CD14-positive monocyte (primary cell): ENCODE results near the gene HS6ST3. TPM values are rescaled to one million over a fixed set of nuclear protein-coding genes. Genes with fewer than 3 reads are reported as not detected.

Experiments
- DNase-seq, 3 donors: peaks; one replicate each; pipeline ENCODE4 v3.0.0-alpha.2; 2011 to 2022
- H2AFZ ChIP-seq: 2 replicates; pipeline ENCODE4 v1.6.0; 2012; ENCODE audit warnings: mild to moderate bottlenecking, low read depth, low read length, inconsistent platforms; ENCODE audit not compliant: insufficient read depth, poor library complexity, severe bottlenecking
- H3K27ac ChIP-seq, 2 donors: 1 replicate in 1 of 2; 2 replicates in 1 of 2; pipeline ENCODE4 v1.5.1; 2012 to 2013; ENCODE audit warnings: low read length in 2 of 2, control low read depth in 1 of 2, inconsistent platforms in 1 of 2, low read depth in 1 of 2, mild to moderate bottlenecking in 1 of 2
- H3K27me3 ChIP-seq, 2 donors: one replicate each; pipeline versions ENCODE4 v1.6.0 to v1.6.1; 2011 to 2013; ENCODE audit warnings: low read length in 2 of 2; ENCODE audit not compliant: control insufficient read depth in 2 of 2, insufficient read depth in 2 of 2
- H3K36me3 ChIP-seq, 2 donors: replicated peaks in 1 of 2; 1 replicate in 1 of 2; 2 replicates in 1 of 2; pipeline versions ENCODE4 v1.5.1 to v1.6.1; 2012 to 2013; ENCODE audit warnings: low read length in 2 of 2, control low read depth in 1 of 2, inconsistent platforms in 1 of 2, mild to moderate bottlenecking in 1 of 2; ENCODE audit not compliant: insufficient read depth in 2 of 2, control insufficient read depth in 1 of 2
- H3K4me1 ChIP-seq, 2 donors: 1 replicate in 1 of 2; 2 replicates in 1 of 2; pipeline versions ENCODE4 v1.5.1 to v1.6.1; 2012 to 2013; ENCODE audit warnings: low read length in 2 of 2, control low read depth in 1 of 2, inconsistent platforms in 1 of 2, mild to moderate bottlenecking in 1 of 2, moderate library complexity in 1 of 2; ENCODE audit not compliant: insufficient read depth in 2 of 2, control insufficient read depth in 1 of 2
- H3K4me2 ChIP-seq: replicated peaks from 2 replicates; pipeline ENCODE3; 2012; ENCODE audit warnings: low read length, moderate library complexity, mild to moderate bottlenecking; ENCODE audit not compliant: poor library complexity, severe bottlenecking; ENCODE audit errors: extremely low read depth
- H3K4me3 ChIP-seq, 3 experiments: fragments of 200-600 bp in 1 of 3; sonication (generic) in 1 of 3; replicated peaks in 1 of 3; 1 replicate in 2 of 3; 2 replicates in 1 of 3; pipeline ENCODE4 v1.5.1; 2011 to 2013; ENCODE audit warnings: low read length in 3 of 3, mild to moderate bottlenecking in 3 of 3, control low read depth in 2 of 3, low read depth in 2 of 3, inconsistent platforms in 1 of 3, moderate library complexity in 1 of 3
- H3K79me2 ChIP-seq: 2 replicates; pipeline ENCODE4 v1.6.0; 2012; ENCODE audit warnings: mild to moderate bottlenecking, control low read depth, inconsistent platforms, low read length, moderate library complexity; ENCODE audit not compliant: insufficient read depth
- H3K9ac ChIP-seq: 2 replicates; pipeline ENCODE4 v1.6.0; 2017; ENCODE audit warnings: low read length, mild to moderate bottlenecking; ENCODE audit not compliant: insufficient read depth, poor library complexity, severe bottlenecking
- H3K9me3 ChIP-seq, 2 donors: replicated peaks in 1 of 2; 1 replicate in 1 of 2; 2 replicates in 1 of 2; pipeline versions ENCODE4 v1.5.1 to v1.6.1; 2012 to 2013; ENCODE audit warnings: low read length in 2 of 2, control low read depth in 1 of 2; ENCODE audit not compliant: control insufficient read depth in 1 of 2, insufficient read depth in 1 of 2
- H4K20me1 ChIP-seq: 2 replicates; pipeline ENCODE4 v1.6.0; 2012; ENCODE audit warnings: mild to moderate bottlenecking, low read length, control low read depth, moderate library complexity; ENCODE audit not compliant: insufficient read depth
- H3K27ac Mint-ChIP-seq, 7 donors: one replicate each; pipeline ENCODE4 v1.8.0; 2020; ENCODE audit warnings: mild to moderate bottlenecking in 7 of 7, mixed read lengths in 7 of 7, moderate library complexity in 6 of 7, inconsistent platforms in 2 of 7
- H3K27me3 Mint-ChIP-seq, 3 donors: one replicate each; pipeline ENCODE4 v1.8.0; 2021 to 2022; ENCODE audit warnings: low read depth in 3 of 3, mild to moderate bottlenecking in 3 of 3, mixed read lengths in 3 of 3, moderate library complexity in 3 of 3, inconsistent platforms in 1 of 3
- H3K36me3 Mint-ChIP-seq, 2 donors: one replicate each; pipeline ENCODE4 v1.8.0; 2020; ENCODE audit warnings: mixed read lengths in 2 of 2, inconsistent platforms in 1 of 2, mild to moderate bottlenecking in 1 of 2
- H3K4me1 Mint-ChIP-seq: one replicate; pipeline ENCODE4 v1.8.0; 2020; ENCODE audit warnings: mild to moderate bottlenecking, mixed read lengths
- H3K4me3 Mint-ChIP-seq, 2 donors: one replicate each; pipeline ENCODE4 v1.8.0; 2020; ENCODE audit warnings: mild to moderate bottlenecking in 2 of 2, mixed read lengths in 2 of 2, moderate library complexity in 1 of 2
- H3K9me3 Mint-ChIP-seq, 7 donors: one replicate each; pipeline ENCODE4 v1.8.0; 2020 to 2022; ENCODE audit warnings: mixed read lengths in 7 of 7, mild to moderate bottlenecking in 6 of 7, moderate library complexity in 6 of 7, inconsistent platforms in 2 of 7
- WGBS: methylation state at CpG from one replicate; pipeline ENCODE4 v1.1.5; 2013; ENCODE audit warnings: missing lambda C conversion rate; ENCODE audit not compliant: insufficient coverage; 5-methylcytosine and 5-hydroxymethylcytosine counted together
- intact Hi-C, 2 donors: fragments of 100-400 bp; cut with micrococcal nuclease; formaldehyde crosslinking; loops; one replicate each; pipeline versions ENCODE4 v1.15.0 to v1.15.1; 2023
- polyA plus RNA-seq, 3 donors: library from polyadenylated mRNA; depleted of rRNA in 1 of 3; unstranded in 2 of 3; stranded (reverse) in 1 of 3; fragments of 300-500 nt in 2 of 3; fragments of >200 nt in 1 of 3; fragmentation: Illumina TruSeq in 2 of 3; gene quantifications; 1 replicate in 2 of 3; 2 replicates in 1 of 3; pipeline ENCODE4 v1.2.3, GENCODE V29; 2012 to 2021
- TF ChIP-seq, protein P1 (sequence below): fragments of 200-600 bp; IDR thresholded peaks from one replicate; pipeline ENCODE4 v1.8.0; 2022; ENCODE audit warnings: antibody characterized with exemption, mild to moderate bottlenecking

Gene HS6ST3
- polyA plus RNA-seq, 3 donors, result not detected

- H3K9me3 Mint-ChIP-seq, result peaks cover 3 to 14% (median 7%) of the 10 kb centered on the region in 7 donors
Observed at GRCh38 chr13:96803456-96804100, 713.7 kb downstream of the HS6ST3 start.

DNA sequence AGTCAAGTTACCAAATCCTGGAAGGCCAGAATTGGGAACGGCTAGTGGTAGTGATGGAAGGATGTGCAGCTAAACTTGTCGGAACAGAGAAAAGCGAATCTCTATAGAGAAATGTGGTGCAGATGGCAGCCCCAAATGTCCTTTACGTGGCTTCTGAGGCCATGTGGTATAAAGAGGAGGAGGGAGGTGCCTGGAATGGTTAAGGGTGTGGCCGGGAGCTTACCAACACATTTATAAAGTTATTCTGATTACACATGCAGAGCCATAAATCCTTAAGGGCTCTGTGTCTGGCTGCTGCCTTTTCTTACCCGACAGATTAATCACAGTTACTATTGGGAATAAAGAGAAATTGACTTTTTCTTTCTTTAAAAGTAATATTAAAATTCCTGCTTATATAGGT, 714.3 kb downstream of the HS6ST3 start:
- intact Hi-C loops, result no loop called here
- TF ChIP-seq, protein P1, sequence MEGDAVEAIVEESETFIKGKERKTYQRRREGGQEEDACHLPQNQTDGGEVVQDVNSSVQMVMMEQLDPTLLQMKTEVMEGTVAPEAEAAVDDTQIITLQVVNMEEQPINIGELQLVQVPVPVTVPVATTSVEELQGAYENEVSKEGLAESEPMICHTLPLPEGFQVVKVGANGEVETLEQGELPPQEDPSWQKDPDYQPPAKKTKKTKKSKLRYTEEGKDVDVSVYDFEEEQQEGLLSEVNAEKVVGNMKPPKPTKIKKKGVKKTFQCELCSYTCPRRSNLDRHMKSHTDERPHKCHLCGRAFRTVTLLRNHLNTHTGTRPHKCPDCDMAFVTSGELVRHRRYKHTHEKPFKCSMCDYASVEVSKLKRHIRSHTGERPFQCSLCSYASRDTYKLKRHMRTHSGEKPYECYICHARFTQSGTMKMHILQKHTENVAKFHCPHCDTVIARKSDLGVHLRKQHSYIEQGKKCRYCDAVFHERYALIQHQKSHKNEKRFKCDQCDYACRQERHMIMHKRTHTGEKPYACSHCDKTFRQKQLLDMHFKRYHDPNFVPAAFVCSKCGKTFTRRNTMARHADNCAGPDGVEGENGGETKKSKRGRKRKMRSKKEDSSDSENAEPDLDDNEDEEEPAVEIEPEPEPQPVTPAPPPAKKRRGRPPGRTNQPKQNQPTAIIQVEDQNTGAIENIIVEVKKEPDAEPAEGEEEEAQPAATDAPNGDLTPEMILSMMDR, result no peak
- no peak overlapping the region for H2AFZ ChIP-seq
- H4K20me1 ChIP-seq, result no peaks in the 10 kb centered on the region
- H3K4me2 ChIP-seq, result no peak overlapping the region
- H3K9me3 ChIP-seq, result peaks cover 7 to 8% of the 10 kb centered on the region in 2 donors
- H3K4me1 ChIP-seq, result no peaks in the 10 kb centered on the region
- H3K79me2 ChIP-seq, result no peaks in the 10 kb centered on the region
- H3K9me3 Mint-ChIP-seq, result peaks cover 3 to 16% (median 7%) of the 10 kb centered on the region in 7 donors
- H3K27me3 ChIP-seq, result no peaks in the 10 kb centered on the region
- H3K27me3 Mint-ChIP-seq, result peaks cover 0 to 2% (median 0%) of the 10 kb centered on the region in 3 donors
- H3K4me3 ChIP-seq, result no peak overlapping the region
- no peak overlapping the region for H3K27ac ChIP-seq
- H3K4me3 Mint-ChIP-seq, result no peak overlapping the region
- H3K4me1 Mint-ChIP-seq, result no peaks in the 10 kb centered on the region
- WGBS, result 100% methylated on average over 1 of the region's 6 CpGs
- H3K36me3 ChIP-seq, result no peaks in the 10 kb centered on the region
- no peak for DNase-seq
- no peaks in the 10 kb centered on the region for H3K36me3 Mint-ChIP-seq
- no peak overlapping the region for H3K27ac Mint-ChIP-seq
- H3K9ac ChIP-seq, result no peak overlapping the region

More at GRCh38 chr13:96803456-96804100, 713.7 kb downstream of the HS6ST3 start:
- no peaks in the 10 kb centered on the region for H3K79me2 ChIP-seq
- peaks cover 0 to 2% (median 0%) of the 10 kb centered on the region in 3 donors for H3K27me3 Mint-ChIP-seq
- H3K27ac ChIP-seq, result no peak overlapping the region
- H3K4me1 Mint-ChIP-seq, result no peaks in the 10 kb centered on the region
- TF ChIP-seq, protein P1, result no peak
- no peaks in the 10 kb centered on the region for H3K36me3 Mint-ChIP-seq
- no peak overlapping the region for H3K4me2 ChIP-seq
- H3K4me1 ChIP-seq, result no peaks in the 10 kb centered on the region
- no peaks in the 10 kb centered on the region for H4K20me1 ChIP-seq
- intact Hi-C loops, result no loop called here
- no peak overlapping the region for H3K4me3 ChIP-seq
- H3K27ac Mint-ChIP-seq, result no peak overlapping the region
- H3K36me3 ChIP-seq, result no peaks in the 10 kb centered on the region
- peaks cover 7 to 8% of the 10 kb centered on the region in 2 donors for H3K9me3 ChIP-seq
- H3K27me3 ChIP-seq, result no peaks in the 10 kb centered on the region
- H3K9ac ChIP-seq, result no peak overlapping the region
- WGBS, result no CpG with 5 or more reads among the region's 3 CpGs
- H3K4me3 Mint-ChIP-seq, result no peak overlapping the region
- no peak for DNase-seq
- H2AFZ ChIP-seq, result no peak overlapping the region
